Mucosa of rectum (tissue), 2 donors: ENCODE measurements around the gene KLC3.

Source experiments
- H3K27ac ChIP-seq, 2 donors: one replicate each; pipeline ENCODE4 v1.7.0; 2013; ENCODE audit warnings: inconsistent platforms in 2 of 2, low read depth in 2 of 2, low read length in 2 of 2
- H3K27me3 ChIP-seq, 2 donors: one replicate each; pipeline ENCODE4 v1.7.0; 2013; ENCODE audit warnings: low read length in 2 of 2; ENCODE audit not compliant: control insufficient read depth in 2 of 2, insufficient read depth in 2 of 2
- H3K36me3 ChIP-seq, 2 donors: one replicate each; pipeline ENCODE4 v1.7.0; 2013; ENCODE audit warnings: low read length in 2 of 2; ENCODE audit not compliant: control insufficient read depth in 2 of 2, insufficient read depth in 2 of 2
- H3K4me1 ChIP-seq, 2 donors: one replicate each; pipeline ENCODE4 v1.7.0; 2013; ENCODE audit warnings: low read length in 2 of 2, mild to moderate bottlenecking in 1 of 2; ENCODE audit not compliant: control insufficient read depth in 2 of 2, insufficient read depth in 2 of 2
- H3K4me3 ChIP-seq, 2 donors: one replicate each; pipeline ENCODE4 v1.7.0; 2013; ENCODE audit warnings: low read length in 2 of 2
- H3K9ac ChIP-seq, 2 donors: one replicate each; pipeline ENCODE4 v1.7.0; 2013; ENCODE audit warnings: low read length in 2 of 2, low read depth in 1 of 2, mild to moderate bottlenecking in 1 of 2
- H3K9me3 ChIP-seq, 2 donors: one replicate each; pipeline ENCODE4 v1.7.0; 2013; ENCODE audit warnings: low read length in 2 of 2; ENCODE audit not compliant: control insufficient read depth in 2 of 2
- donor health status: healthy.
- donor health status: Normal muscosa, but diverticular disease.

The KLC3 gene

DNA sequence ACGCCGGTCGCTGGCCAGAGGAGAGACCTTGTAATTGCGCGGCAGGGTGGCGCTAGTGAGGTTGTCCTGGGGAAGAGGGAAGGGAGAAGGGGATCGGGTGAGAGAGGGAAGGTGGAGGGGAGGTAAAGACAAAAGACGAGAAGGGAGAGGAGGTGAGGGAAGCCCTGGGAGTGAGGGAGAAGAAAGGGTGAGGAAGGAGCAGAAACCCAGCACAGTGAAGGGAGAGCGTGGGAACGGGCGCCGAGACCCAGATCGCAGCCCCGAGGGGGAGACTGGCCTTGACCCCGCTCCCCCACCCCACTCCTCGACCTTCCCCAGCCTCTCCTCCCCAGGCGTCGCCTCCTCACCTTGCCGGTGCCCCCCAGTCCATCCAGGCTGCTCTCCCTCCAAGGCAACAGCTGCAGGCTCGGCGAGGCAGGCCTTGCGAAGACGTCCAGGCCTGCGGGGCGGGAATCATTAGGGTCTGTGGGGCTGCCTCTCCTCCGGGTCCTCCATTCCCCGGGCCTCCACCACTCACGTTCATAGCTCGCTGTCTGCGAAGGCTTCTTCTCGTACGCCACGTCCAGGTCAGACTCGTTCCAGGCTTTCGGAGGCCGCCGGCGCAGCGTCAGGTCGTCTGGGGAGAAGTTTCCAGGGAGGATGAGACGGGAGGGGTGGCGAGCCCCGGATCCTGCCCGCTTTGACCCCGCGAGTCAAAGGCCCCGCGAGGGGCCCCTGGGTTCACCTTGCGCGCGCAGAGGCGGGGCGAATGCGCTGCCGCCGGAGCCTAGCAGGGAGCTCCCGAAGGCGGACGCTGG, 55.5 kb downstream of the KLC3 start:
- no peaks in the 10 kb centered on the region for H3K9me3 ChIP-seq
- no peak overlapping the region for H3K27ac ChIP-seq
- no peaks in the 10 kb centered on the region for H3K27me3 ChIP-seq
- H3K4me1 ChIP-seq = peaks cover 4 to 6% of the 10 kb centered on the region in 2 donors
- no peak overlapping the region for H3K9ac ChIP-seq
- no peaks in the 10 kb centered on the region for H3K36me3 ChIP-seq
- H3K4me3 ChIP-seq = no peak overlapping the region

DNA sequence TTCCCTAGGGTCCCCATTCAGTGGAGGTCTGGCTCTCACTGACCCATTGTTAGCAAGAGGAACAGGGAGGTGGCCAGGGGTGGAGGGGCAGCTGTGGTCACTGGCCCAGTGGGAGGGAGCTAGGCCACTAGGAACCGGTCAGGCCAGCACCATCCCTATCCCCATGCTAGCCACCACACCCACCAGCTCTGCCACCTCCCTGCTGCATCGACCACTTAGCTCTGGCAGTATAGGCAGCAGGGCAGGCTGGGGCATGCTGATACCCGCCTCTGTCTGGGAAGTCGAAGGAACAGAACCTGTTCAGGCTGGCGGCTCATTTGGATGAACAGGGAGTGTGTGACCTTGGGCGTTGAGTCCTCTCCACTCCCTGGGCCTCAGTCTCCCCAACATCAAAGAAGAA, 59.6 kb downstream of the KLC3 start:
- Histone ChIP-seq H3K9ac (no peak overlapping the region), H3K27ac (no peak overlapping the region)

More for the DNA sequence above, 59.6 kb downstream of the KLC3 start:
- Histone ChIP-seq H3K4me3 (no peak overlapping the region), H3K27me3 (no peaks in the 10 kb centered on the region), H3K4me1 (peaks cover 27 to 34% of the 10 kb centered on the region in 2 donors), H3K9me3 (no peaks in the 10 kb centered on the region), H3K36me3 (no peaks in the 10 kb centered on the region)
